HG03025 (cell line): ENCODE results near the gene RGL2.
"Not testable (repeated sequence)": the region's sequence is repeated elsewhere in the genome, so short reads cannot be mapped to it uniquely, and the experiment has no call there.

Experiments
- ATAC-seq: cut with Tn5 transposase; IDR thresholded peaks from one replicate; pipeline ENCODE4 v1.9.1; 2021; ENCODE audit warnings: mild to moderate bottlenecking, moderate library complexity; ENCODE audit not compliant: unreplicated experiment, low FRiP score

RGL2 gene

DNA sequence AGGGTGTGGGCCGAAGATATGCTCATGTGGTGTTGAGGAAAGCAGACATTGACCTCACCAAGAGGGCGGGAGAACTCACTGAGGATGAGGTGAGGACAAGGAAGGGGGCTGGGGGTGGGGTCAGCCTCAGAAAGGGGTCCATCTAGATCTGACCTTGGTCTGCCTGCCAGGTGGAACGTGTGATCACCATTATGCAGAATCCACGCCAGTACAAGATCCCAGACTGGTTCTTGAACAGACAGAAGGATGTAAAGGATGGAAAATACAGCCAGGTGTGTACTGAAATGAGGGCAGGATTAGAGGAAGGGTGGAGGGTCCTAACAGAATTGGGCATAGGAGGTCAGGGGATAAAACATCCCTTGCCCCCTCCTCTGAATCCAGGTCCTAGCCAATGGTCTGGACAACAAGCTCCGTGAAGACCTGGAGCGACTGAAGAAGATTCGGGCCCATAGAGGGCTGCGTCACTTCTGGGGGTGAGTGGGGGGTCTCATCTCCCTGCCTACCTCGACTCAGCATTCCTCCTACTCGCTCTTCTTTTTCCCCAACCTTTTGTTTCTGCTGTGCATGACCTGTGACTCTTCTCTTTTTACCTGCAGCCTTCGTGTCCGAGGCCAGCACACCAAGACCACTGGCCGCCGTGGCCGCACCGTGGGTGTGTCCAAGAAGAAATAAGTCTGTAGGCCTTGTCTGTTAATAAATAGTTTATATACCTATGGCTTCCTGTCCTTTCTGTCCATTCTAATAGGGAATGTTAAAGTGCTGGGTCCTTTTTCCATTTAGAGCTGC is 22.8 kb downstream of the RGL2 start:
- ATAC-seq = not testable (repeated sequence)

DNA sequence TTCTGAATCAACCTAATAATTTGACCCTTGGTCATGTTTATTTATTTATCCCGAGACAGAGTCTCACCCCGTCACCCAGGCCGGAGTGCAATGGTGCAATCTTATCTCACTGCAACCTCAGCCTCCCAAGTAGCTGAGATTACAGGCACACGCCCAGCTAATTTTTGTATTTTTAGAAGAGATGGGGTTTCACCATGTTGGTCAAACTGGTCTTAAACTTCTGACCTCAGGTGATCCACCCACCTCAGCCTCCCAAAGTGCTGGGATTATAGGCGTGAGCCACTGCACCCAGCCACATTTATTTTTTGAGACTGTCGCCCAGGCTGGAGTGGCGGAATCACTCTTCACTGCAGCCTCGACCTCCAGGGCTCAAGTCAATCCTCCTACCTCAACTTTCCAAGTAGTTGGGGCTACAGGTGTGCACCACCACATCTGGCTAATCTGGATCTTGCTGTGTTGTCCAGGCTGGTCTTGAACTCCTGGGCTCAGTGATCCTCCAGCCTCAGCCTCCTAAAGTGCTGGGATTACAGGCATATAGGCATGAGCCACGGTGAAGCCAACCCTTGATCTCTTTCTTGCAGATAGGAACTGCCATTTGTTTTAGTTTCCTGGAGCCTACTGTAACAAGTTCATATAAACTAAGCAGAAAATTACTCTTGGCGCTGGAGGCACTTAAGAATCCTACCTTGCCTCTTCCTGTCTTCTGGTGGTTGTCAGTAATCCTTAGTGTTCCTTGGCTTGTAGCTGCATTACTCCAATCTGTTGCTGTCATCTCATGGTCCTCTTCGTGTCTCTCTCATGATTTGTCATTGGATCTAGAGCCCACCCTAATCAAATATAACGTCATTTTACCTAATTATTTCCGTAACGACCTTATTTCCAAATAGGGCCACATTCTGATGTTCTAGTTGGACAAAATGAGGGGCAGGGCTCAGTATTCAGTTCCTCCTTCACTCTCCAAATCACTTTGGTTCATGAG is 24.5 kb downstream of the RGL2 start:
- ATAC-seq = no peak

DNA sequence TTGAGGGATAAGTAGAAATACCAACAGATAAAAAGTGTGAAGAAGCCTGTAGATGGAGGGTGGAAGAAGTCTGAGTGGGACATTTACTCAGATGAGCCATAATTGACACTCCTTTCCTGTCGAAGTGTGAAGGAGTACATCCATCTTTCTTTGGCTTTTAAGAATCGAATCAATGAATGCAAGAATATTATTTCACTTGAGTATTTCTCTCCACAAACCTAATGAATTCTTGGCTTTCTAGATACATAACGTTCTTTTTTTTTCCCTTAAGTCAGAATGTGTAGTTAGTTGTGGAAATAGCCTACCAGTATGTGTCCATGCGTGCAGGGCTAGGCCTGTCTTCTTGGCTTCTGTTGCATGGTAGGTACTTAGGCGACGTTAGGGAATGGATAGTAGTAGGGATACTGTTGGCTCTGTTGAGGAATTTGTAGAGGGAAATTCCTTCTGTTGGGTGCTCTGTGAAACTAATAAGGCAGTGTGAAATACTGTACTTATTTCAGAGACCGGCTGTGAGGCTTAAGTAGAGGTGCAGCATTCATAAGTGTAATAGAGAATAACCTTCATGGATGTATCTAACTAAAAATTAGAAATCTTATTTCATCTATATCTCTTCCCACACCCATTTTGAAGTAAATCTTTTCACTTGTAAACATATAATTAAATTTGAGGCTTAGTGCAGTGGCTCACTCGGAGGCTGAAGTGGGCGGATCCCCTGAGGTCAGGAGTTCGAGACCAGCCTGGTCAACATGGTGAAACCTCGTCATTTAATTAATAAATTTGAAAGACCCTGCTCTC is 25.4 kb downstream of the RGL2 start:
- no peak for ATAC-seq

DNA sequence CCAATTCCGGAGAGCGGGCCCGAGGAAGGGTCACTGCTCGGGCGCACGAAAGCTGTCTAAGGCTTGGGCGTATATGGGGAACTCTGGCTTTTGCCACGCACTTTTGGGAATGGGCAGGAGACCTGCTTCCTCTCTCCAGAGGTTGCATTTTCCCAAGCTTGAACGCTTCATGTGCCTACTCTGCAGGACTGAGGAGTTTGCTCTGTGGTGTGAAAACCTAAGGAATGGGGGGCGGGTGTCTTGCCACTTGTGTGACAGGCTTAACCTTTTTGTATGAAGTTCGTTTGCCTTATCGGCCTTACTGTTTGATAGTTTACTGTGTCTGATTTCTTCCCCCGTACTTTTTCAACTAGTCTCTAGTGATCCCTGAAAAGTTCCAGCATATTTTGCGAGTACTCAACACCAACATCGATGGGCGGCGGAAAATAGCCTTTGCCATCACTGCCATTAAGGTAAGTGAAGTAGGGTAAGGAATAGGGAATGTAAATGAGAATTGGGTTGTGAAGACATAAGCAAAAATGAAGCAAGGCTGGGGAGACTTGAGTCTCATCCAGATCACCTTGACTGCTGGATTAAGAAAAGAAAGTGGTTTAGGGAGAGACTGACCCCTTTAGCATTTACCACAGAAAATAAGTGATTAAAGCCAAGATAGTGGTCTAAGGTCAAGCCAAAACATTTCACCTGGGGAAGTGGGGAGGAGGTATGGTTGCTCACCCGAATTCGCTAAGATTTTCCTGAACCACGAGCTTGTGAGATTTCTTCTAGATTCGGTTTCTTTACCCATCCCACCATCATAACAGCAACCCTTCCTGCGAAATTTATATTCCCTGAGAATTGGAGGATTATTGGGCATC is 26.2 kb downstream of the RGL2 start:
- peak; percentile 2 for ATAC-seq

DNA sequence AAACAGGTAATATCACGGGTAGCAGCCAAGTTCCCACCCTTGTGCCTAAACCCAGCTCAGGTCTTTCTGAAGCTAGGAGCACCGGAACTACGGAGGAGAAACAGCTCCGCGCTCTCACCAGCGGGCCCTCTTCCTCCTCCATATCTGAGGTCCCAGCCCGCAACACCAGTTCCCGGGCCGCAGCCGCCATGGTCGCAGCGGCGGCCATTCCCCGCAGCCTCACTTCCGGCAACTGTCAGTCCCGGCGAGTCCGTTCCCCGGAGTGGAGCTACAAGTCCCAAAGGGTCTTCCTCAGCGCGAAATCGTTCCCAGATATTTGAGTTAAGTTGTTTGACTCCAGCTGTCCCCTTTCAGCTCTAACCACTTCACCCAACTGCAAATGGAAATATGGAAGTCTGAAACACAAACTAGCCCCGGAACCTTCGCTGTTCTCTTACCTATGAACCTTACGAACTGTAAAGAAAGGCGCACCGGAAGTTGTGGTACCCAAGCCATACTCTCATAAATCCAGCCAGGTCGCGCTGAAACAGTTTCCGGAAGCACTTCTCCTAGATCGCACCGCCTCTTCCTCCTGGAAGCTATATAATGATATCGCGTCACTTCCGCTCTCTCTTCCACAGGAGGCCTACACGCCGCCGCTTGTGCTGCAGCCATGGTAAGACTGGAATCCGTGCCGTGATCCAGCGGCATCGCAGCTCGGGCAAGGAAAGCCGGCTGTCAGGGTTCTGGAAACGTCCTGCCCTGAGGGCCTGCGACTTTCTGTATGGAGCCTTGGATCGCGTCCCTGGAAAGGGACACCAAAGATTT is 27.1 kb downstream of the RGL2 start, which contains the start of the genes RPS18 and VPS52:
Gene RPS18 (plus strand): TSS at position 608 of the 807 bp plus-strand sequence. CDS start 45 bp downstream, at position 653.
Gene VPS52 (minus strand): TSS at position 409 of the 807 bp plus-strand sequence. CDS start 201 bp downstream, at position 208.
- peak; percentile 68 for ATAC-seq

DNA sequence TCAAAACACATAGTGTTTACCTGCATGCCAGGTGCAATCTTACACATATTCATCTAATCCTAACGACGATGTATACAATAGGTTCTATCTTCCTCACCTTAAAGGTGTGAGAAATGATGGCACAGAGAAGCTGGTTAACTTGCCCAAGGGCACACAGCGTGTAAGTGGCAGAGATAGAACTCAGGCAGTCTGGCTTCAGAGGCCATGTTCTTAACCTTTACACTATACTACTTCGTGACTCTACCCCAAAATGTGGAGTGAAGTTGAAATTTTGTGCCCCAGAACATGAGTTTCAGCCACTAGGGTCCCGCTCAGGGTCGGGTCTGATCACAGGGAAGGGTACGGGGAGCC is 27.6 kb downstream of the RGL2 start:
- ATAC-seq = no peak

DNA sequence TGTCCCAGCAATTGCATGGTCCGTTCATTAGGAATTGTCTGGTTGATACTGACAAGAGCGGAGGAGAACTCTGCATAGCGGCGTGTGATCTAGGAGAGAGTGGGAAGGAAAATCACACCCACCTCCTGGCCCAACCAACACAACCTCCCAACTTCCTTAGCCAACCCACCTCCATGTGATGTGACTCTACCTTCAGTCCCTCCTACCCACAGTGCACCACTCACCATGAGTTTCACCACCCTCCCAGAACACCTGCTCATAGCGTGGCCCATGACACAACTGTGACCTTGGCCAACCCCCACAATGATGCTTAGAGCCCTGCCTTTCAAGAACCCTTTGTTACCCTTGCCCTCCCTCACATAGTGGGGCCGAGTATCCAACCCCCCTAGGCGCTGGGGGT is 34.7 kb downstream of the RGL2 start:
- no peak for ATAC-seq

DNA sequence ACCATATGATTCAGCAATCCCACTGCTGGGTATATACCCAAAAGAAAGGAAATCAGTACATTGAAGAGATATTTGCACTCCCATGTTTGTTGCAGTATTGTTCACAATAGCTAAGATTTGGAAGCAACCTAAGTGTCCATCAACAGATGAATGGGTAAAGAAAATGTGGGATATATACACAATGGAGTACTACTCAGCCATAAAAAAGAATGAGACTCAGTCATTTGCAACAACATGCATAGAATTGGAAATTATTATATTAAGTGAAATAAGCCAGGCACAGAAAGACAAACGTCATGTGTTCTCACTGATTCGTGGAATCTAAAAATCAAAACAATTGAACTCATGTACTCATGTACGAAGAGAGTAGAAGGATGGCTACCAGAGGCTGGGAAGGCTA is 36.3 kb downstream of the RGL2 start:
- not testable (repeated sequence) for ATAC-seq

DNA sequence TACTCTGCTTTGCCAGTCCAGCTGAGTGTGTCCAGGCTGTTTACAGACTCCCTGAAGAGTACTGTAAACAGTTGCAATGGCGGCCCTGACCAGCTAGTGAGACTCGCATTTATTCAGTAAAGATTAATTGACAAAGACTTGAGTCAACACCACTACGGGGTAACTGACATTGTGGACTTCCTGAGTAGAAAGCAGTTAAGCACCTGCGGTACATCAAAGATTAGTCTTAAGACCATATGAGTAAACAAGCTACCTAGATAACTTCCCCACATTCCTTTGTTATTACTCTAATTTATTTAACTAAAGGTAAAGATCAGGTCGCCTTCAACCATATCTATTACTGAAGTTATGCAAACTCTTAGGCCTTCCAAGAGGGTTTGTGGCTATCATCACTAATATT is 39.7 kb downstream of the RGL2 start:
- no peak for ATAC-seq

DNA sequence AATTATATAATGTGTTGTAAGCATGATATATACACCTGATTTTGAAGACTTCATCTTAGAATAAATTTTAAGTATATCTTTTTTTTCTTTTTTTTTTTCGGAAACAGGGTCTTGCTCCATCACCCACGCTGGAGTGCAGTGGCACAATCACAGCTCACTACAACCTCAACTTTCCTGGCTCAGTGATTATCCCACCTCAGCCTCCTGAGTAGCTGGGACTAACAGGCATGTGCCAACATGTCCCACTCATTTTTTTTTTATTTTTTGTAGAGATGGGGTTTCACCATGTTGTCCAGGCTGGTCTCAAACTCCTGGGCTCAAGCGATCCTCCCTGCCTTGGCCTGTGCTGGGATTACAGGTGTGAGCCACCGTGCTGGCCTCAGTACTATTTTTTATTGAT is 44.2 kb downstream of the RGL2 start:
- ATAC-seq = no peak

DNA sequence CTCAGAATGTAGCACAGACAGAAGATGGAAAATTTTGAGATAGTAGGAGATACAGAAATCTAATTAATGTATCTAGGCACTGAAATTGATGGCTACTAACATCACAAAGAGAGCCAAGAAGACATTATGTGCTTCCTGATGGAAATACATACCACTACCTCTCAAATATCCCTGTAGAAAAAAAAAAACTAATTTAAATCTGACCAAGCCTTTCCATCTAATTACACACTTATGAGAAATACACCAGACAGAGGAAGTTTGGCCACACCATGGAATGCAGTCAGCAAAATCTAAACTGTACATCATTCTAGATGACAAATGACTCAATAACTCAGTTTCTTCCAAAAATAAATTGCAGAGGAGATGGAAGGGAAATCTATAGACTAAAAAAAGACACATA is 46.0 kb downstream of the RGL2 start:
- ATAC-seq = no peak

DNA sequence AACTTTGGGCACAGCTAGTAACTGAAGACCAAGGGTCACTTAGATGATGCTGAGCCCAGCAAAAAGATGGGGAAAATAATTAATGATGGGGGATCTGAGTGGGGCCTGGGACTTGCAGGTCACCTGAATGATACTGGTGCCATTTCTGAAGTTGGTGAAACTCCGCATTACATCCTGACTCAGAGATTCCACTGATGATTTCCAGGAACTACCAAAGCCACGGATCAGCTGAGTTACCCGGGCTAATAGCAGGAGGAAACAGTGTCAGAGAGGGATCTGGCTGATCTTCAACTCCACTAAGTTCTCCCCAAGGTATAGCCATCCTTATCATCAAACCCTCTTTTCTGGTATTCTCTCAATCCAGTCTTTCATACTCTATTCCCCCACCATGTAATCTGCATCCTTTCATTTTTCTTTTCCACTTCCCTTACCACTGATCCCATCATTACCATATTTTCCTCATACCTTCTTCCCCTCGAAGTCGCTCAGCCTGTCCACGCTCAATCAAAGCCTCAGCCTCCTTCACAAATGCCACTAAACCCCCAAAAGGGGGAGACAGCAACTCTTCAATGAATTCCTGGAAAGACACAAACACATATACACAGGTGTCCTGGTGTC is 47.2 kb downstream of the RGL2 start:
- no peak for ATAC-seq

DNA sequence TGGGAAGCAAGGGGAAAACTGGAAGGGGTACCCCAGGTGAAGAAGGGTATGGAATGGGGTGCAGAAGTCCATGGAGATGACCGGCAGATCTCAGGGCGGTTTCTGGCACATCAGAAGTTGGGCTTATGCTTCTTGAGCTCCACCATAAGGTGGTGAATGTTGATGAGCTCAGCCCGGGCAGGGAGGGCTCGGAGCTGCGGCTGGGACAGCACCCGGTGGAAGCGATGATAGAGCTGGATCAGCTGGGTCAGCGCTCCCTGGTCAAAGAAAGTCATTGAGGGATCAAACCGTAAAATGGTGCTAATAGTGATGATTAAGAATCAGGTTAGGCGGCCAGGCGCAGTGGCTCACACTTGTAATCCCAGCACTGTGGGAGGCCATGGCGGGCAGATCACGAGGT is 48.0 kb downstream of the RGL2 start:
- ATAC-seq = no peak

DNA sequence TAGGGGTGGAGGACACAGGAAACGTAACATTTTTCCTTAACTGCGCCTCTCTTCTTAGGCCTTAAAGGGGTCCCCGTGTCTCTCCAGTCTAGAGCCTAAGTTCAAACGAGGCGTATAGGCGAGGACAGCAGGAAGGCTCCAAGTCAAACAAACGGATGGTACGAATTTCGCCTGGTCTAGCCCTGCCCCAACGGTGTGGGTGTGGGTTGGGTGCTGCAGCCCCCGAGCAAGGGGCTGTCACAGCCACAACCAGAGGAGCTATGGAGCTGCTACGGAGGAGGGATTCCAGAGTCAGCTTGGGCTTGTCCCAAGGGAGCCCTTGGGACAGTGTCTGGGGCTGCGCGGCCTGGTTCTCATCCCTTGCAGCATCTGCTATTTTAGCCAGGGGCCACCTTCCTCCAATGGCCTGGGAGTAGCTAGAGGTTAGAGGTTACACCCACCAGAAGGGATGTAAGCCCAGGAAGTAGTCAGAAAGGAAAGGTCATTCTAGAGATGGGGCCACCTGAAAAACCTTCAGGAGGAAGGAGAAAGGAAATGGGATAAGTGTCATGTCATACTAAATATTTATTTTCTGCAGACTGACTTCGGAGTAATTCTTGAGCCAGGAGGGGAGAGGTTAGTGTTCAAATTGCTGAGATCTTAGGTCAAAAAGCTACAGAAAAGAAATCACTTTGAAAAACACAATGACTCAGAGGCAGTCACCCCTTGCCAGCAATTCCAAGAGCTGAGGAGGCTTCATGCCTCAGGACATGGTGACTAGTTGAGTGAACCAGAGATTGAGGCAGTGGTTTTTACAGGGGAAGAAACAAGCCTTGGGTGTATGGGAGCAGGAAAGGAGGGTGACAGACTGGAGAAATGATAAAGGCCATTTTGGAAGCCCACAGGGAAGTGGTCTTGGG is 48.8 kb downstream of the RGL2 start:
- ATAC-seq = no peak

DNA sequence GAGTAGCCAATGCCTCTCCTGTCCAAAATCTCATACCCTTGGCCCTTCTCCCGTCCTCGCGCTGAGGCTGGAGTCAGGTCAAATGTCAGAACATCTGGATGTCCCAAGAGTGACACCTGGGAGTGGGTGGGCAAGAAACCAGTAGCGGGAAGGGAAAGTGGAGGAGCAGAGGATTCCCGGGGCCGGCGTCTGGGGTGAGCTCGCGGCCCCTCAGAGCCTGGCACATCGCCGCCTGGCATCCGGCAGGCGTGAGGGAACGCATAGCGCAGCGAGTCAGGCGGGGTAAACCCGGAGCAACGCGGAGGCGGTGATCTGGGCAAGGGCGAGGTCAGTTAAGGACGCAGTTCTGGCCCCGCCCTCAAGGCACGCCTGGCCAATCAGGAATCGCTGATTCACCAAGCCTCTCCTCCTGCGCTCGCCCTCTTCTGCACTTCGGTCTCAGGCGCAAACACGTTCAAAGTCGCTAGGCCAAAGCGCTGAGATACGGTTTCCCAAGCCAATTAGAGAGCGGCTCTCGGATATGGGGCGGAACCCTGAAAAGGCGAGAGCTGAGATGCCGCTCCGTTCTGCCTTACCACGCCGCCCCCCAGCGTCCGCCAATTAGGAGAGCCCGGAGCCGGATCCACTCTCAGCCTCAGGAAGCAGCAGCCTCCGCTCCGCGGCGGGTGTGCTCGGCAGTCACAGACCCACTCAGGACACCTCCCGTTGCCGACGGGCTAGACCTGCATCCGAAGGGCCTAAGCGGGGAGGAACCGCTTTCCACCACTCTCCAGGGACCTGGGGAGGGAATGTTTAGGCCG is 49.6 kb downstream of the RGL2 start:
- ATAC-seq = peak; percentile 86

DNA sequence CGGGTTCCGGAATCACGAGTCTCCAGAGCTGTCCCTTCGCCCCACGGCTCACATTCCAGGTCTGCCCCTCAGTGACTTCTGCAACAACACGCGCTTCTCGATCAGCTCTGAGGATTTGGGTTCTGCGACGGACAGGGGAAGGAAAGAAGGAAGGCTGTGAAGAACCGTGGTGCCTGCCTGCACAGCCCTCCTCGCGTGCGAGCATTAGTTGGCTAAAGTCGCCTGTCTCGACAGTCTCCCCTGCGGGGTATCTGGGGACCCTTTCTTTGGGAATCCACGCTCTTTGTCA is 50.2 kb downstream of the RGL2 start:
- ATAC-seq = no peak
